Mesenchymal stem cell (in vitro differentiated cells and primary cell): Measurements from ENCODE around the gene CCDC169.
A peak's percentile ranks its signal among the peaks of the same experiment; 100 is the strongest.

Source experiments
- DNase-seq: peaks from one replicate; pipeline ENCODE4 v3.0.0-alpha.2; 2013
- H2AFZ ChIP-seq: one replicate; pipeline ENCODE4 v1.6.1; 2013; ENCODE audit warnings: low read depth, mild to moderate bottlenecking, control low read depth, inconsistent platforms, low read length, moderate library complexity
- H2AK5ac ChIP-seq: 2 replicates; pipeline ENCODE4 v1.6.1; 2013; ENCODE audit warnings: low read length, moderate library complexity, mild to moderate bottlenecking, inconsistent platforms; ENCODE audit not compliant: severe bottlenecking
- H2BK120ac ChIP-seq: one replicate; pipeline ENCODE4 v1.6.1; 2013; ENCODE audit warnings: low read depth, mild to moderate bottlenecking, inconsistent platforms, low read length, moderate library complexity
- H2BK12ac ChIP-seq, 2 experiments: one replicate each; pipeline ENCODE4 v1.6.1; 2013; ENCODE audit warnings: inconsistent platforms in 2 of 2, low read length in 2 of 2, mild to moderate bottlenecking in 2 of 2, moderate library complexity in 2 of 2, control low read depth in 1 of 2
- H2BK15ac ChIP-seq: one replicate; pipeline ENCODE4 v1.6.1; 2013; ENCODE audit warnings: mild to moderate bottlenecking, low read depth, inconsistent platforms; ENCODE audit not compliant: poor library complexity, severe bottlenecking
- H2BK5ac ChIP-seq: 2 replicates; pipeline ENCODE4 v1.6.1; 2013; ENCODE audit warnings: low read depth, mild to moderate bottlenecking, low read length, control low read depth, inconsistent platforms; ENCODE audit not compliant: poor library complexity, severe bottlenecking
- H3K14ac ChIP-seq, 2 experiments: one replicate each; pipeline ENCODE4 v1.6.1; 2013; ENCODE audit warnings: inconsistent platforms in 2 of 2, low read length in 2 of 2, control low read depth in 1 of 2, mild to moderate bottlenecking in 1 of 2, moderate library complexity in 1 of 2
- H3K18ac ChIP-seq, 2 experiments: one replicate each; pipeline ENCODE4 v1.6.1; 2013; ENCODE audit warnings: inconsistent platforms in 2 of 2, low read length in 2 of 2, control low read depth in 1 of 2, low read depth in 1 of 2, mild to moderate bottlenecking in 1 of 2
- H3K23ac ChIP-seq, 2 experiments: one replicate each; pipeline ENCODE4 v1.6.1; 2013; ENCODE audit warnings: inconsistent platforms in 2 of 2, low read length in 2 of 2, mild to moderate bottlenecking in 2 of 2, moderate library complexity in 2 of 2, control low read depth in 1 of 2
- H3K27ac ChIP-seq: 2 replicates; pipeline ENCODE4 v1.5.1; 2013; ENCODE audit warnings: mild to moderate bottlenecking, moderate library complexity, low read length, control low read depth, inconsistent platforms; ENCODE audit not compliant: poor library complexity, severe bottlenecking
- H3K27me3 ChIP-seq, 2 experiments: 2 replicates each; pipeline versions ENCODE4 v1.6.1 to v1.7.0; 2013; ENCODE audit warnings: low read length in 2 of 2, mild to moderate bottlenecking in 2 of 2, moderate library complexity in 2 of 2, control low read depth in 1 of 2, inconsistent platforms in 1 of 2; ENCODE audit not compliant: control insufficient read depth in 1 of 2, insufficient read depth in 1 of 2
- H3K36me3 ChIP-seq, 2 experiments: 2 replicates each; pipeline versions ENCODE4 v1.6.1 to v1.7.0; 2013; ENCODE audit warnings: low read length in 2 of 2, control low read depth in 1 of 2, inconsistent platforms in 1 of 2, low read depth in 1 of 2, mild to moderate bottlenecking in 1 of 2; ENCODE audit not compliant: insufficient read depth in 2 of 2, control insufficient read depth in 1 of 2
- H3K4ac ChIP-seq, 2 experiments: one replicate each; pipeline ENCODE4 v1.6.1; 2013; ENCODE audit warnings: inconsistent platforms in 2 of 2, low read length in 2 of 2, mild to moderate bottlenecking in 2 of 2, moderate library complexity in 2 of 2, control low read depth in 1 of 2, low read depth in 1 of 2
- H3K4me1 ChIP-seq: 2 replicates; pipeline ENCODE4 v1.6.1; 2013; ENCODE audit warnings: low read depth, low read length, control low read depth; ENCODE audit not compliant: control insufficient read depth, insufficient read depth
- H3K4me2 ChIP-seq: 2 replicates; pipeline ENCODE4 v1.6.1; 2013; ENCODE audit warnings: low read length, mild to moderate bottlenecking, inconsistent platforms; ENCODE audit not compliant: poor library complexity, severe bottlenecking
- H3K4me3 ChIP-seq, 2 experiments: 2 replicates each; pipeline versions ENCODE4 v1.5.1 to v1.7.0; 2013; ENCODE audit warnings: low read length in 2 of 2, mild to moderate bottlenecking in 2 of 2, control low read depth in 1 of 2, low read depth in 1 of 2; ENCODE audit not compliant: insufficient read depth in 1 of 2
- H3K79me1 ChIP-seq: replicated peaks from 2 replicates; pipeline ENCODE4 v1.6.1; 2013; ENCODE audit warnings: mild to moderate bottlenecking, control low read depth, low read length, inconsistent platforms; ENCODE audit not compliant: poor library complexity, severe bottlenecking
- H3K9ac ChIP-seq: 2 replicates; pipeline ENCODE4 v1.7.0; 2013; ENCODE audit warnings: mild to moderate bottlenecking, low read length, moderate library complexity
- H3K9me3 ChIP-seq: 2 replicates; pipeline ENCODE4 v1.7.0; 2013; ENCODE audit warnings: mild to moderate bottlenecking, low read length; ENCODE audit not compliant: control insufficient read depth
- H4K8ac ChIP-seq: one replicate; pipeline ENCODE4 v1.6.1; 2013; ENCODE audit warnings: inconsistent platforms, mild to moderate bottlenecking, low read length, moderate library complexity
- H4K91ac ChIP-seq: one replicate; pipeline ENCODE4 v1.6.1; 2013; ENCODE audit warnings: mild to moderate bottlenecking, low read length, inconsistent platforms
- WGBS: methylation state at CpG from one replicate; pipeline ENCODE4 v1.1.7; 2013; ENCODE audit warnings: mixed read lengths; 5-methylcytosine and 5-hydroxymethylcytosine counted together

CCDC169 gene

GRCh38 chr13:36193151-36193855, 104.3 kb downstream of the CCDC169 start:
- Histone ChIP-seq H3K23ac (no peak overlapping the region), H3K4me1 (no peaks in the 10 kb centered on the region), H2AFZ (no peak overlapping the region), H2BK12ac (no peak overlapping the region), H3K4me3 (no peak overlapping the region), H2BK120ac (no peak overlapping the region), H3K9ac (peak overlapping the region; percentile 82), H3K18ac (no peak overlapping the region), H3K9me3 (no peaks in the 10 kb centered on the region), H3K27ac (no peak overlapping the region), H3K4ac (no peak overlapping the region), H3K4me2 (no peak overlapping the region), H3K79me1 (no peaks in the 10 kb centered on the region), H2AK5ac (no peak overlapping the region), H4K91ac (no peak overlapping the region), H3K14ac (no peak overlapping the region), H3K36me3 (no peaks in the 10 kb centered on the region), H2BK5ac (no peak overlapping the region), H4K8ac (no peak overlapping the region), H3K27me3 (peaks cover 0 to 3% of the 10 kb centered on the region in 2 experiments), H2BK15ac (no peak overlapping the region)
- WGBS: no CpG with 5 or more reads among the region's 1 CpG
- DNase-seq: no peak

GRCh38 chr13:36192166-36192565, 105.4 kb downstream of the CCDC169 start:
- H3K79me1 ChIP-seq: no peaks in the 10 kb centered on the region
- no peak overlapping the region for H3K23ac ChIP-seq
- no peak overlapping the region for H4K91ac ChIP-seq
- H3K27ac ChIP-seq: no peak overlapping the region
- no peak overlapping the region for H3K4ac ChIP-seq
- peaks cover 0 to 3% of the 10 kb centered on the region in 2 experiments for H3K27me3 ChIP-seq
- H2BK120ac ChIP-seq: no peak overlapping the region
- no peak overlapping the region for H3K4me2 ChIP-seq
- no peaks in the 10 kb centered on the region for H3K4me1 ChIP-seq
- 74% methylated on average over 5 of the region's 6 CpGs for whole genome bisulfite sequencing
- DNase-seq: no peak
- no peaks in the 10 kb centered on the region for H3K36me3 ChIP-seq
- H3K4me3 ChIP-seq: no peak overlapping the region
- H2BK5ac ChIP-seq: no peak overlapping the region
- H2BK12ac ChIP-seq: no peak overlapping the region
- no peaks in the 10 kb centered on the region for H3K9me3 ChIP-seq
- peak overlapping the region; percentile 82 for H3K9ac ChIP-seq
- no peak overlapping the region for H2BK15ac ChIP-seq
- no peak overlapping the region for H4K8ac ChIP-seq
- no peak overlapping the region for H3K14ac ChIP-seq
- H2AK5ac ChIP-seq: no peak overlapping the region
- H2AFZ ChIP-seq: no peak overlapping the region
- H3K18ac ChIP-seq: no peak overlapping the region

GRCh38 chr13:36190771-36191170, 106.8 kb downstream of the CCDC169 start:
- Histone ChIP-seq H3K4me3 (no peak overlapping the region), H2AFZ (no peak overlapping the region), H4K8ac (no peak overlapping the region), H3K36me3 (no peaks in the 10 kb centered on the region), H3K9ac (peak overlapping the region; percentile 19), H3K27me3 (peaks cover 0 to 3% of the 10 kb centered on the region in 2 experiments), H2BK15ac (no peak overlapping the region), H3K18ac (no peak overlapping the region), H3K4me1 (no peaks in the 10 kb centered on the region), H2BK5ac (no peak overlapping the region), H2AK5ac (no peak overlapping the region), H3K23ac (no peak overlapping the region), H3K4me2 (no peak overlapping the region), H2BK120ac (no peak overlapping the region), H3K9me3 (no peaks in the 10 kb centered on the region), H4K91ac (no peak overlapping the region), H3K14ac (no peak overlapping the region), H3K79me1 (no peaks in the 10 kb centered on the region), H3K4ac (no peak overlapping the region), H3K27ac (no peak overlapping the region), H2BK12ac (no peak overlapping the region)
- WGBS: 90% methylated on average over 3 of the region's 3 CpGs
- no peak for DNase-seq

- no peak overlapping the region for H4K91ac ChIP-seq
- H3K9ac ChIP-seq: no peak overlapping the region
- H3K36me3 ChIP-seq: no peaks in the 10 kb centered on the region
- no peak overlapping the region for H3K27ac ChIP-seq
- H3K4me1 ChIP-seq: no peaks in the 10 kb centered on the region
- H2BK15ac ChIP-seq: no peak overlapping the region
- no peak overlapping the region for H3K4me2 ChIP-seq
- peaks cover 0 to 3% of the 10 kb centered on the region in 2 experiments for H3K27me3 ChIP-seq
- no peak for DNase-seq
- no peak overlapping the region for H2BK5ac ChIP-seq
- H3K4me3 ChIP-seq: no peak overlapping the region
- no peaks in the 10 kb centered on the region for H3K9me3 ChIP-seq
- H2BK12ac ChIP-seq: no peak overlapping the region
- no peak overlapping the region for H2AK5ac ChIP-seq
- no peaks in the 10 kb centered on the region for H3K79me1 ChIP-seq
- no peak overlapping the region for H3K23ac ChIP-seq
- WGBS: 86% methylated on average over 1 of the region's 1 CpG
- no peak overlapping the region for H3K14ac ChIP-seq
- H2BK120ac ChIP-seq: no peak overlapping the region
- no peak overlapping the region for H2AFZ ChIP-seq
- no peak overlapping the region for H4K8ac ChIP-seq
- H3K4ac ChIP-seq: no peak overlapping the region
- H3K18ac ChIP-seq: no peak overlapping the region
Observed at GRCh38 chr13:36188441-36188840, 109.2 kb downstream of the CCDC169 start.
